ENCODE measurements around the gene YKT6. TPM values are rescaled to one million over a fixed set of nuclear protein-coding genes. Genes with fewer than 3 reads are reported as not detected.

The YKT6 gene
- total RNA-seq, 1 donor from 2014 or later, result 82.4 TPM

DNA sequence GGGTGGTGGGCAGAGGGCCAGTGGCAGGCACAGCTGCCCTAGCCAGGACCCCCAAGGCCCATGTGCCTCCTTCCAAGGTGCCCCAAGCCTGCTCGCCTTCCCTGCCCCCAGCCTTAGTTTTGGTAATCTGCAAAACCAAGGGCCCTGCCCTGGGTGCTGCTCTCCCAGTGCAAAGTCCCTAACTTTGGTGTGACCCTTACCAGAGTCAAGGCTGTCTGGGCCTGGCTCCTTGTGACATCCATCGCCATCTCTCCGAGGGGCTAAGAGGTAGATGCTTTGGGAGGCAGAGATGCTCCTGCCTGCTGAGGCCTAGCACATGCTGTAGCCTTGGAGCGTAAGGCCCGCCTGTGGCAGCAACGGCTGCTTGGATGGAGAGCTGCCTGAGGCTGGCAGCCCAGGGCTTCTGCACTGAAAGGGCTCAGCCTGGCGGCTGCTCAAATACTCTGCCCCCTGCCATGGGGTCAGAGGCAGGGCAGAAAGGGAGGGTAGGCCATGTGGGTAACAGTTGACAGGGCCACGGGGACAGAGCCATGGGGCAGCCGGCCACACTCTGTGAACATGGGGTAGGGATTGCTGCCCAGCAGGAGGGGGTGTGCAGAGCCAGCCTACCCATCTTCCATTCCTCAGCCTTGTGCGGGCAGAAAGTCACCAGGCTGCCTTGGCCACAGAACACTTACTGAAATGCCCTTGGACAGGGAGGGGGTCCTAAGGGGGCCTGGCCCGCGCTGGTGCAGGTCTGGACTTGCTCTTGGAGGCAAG is 41.7 kb upstream of the YKT6 start:
- no peak for DNase-seq (ENCODE audit: extremely low spot score, unreplicated experiment)
- Mint-ChIP-seq H3K4me1 (ENCODE audit: unreplicated experiment) (no peaks in the 10 kb centered on the region), H3K36me3 (no peaks in the 10 kb centered on the region), H3K27me3 (no peaks in the 10 kb centered on the region), H3K9me3 (no peaks in the 10 kb centered on the region), H3K27ac (no peak overlapping the region), H3K4me3 (no peak overlapping the region)
- TF ChIP-seq, protein P1, sequence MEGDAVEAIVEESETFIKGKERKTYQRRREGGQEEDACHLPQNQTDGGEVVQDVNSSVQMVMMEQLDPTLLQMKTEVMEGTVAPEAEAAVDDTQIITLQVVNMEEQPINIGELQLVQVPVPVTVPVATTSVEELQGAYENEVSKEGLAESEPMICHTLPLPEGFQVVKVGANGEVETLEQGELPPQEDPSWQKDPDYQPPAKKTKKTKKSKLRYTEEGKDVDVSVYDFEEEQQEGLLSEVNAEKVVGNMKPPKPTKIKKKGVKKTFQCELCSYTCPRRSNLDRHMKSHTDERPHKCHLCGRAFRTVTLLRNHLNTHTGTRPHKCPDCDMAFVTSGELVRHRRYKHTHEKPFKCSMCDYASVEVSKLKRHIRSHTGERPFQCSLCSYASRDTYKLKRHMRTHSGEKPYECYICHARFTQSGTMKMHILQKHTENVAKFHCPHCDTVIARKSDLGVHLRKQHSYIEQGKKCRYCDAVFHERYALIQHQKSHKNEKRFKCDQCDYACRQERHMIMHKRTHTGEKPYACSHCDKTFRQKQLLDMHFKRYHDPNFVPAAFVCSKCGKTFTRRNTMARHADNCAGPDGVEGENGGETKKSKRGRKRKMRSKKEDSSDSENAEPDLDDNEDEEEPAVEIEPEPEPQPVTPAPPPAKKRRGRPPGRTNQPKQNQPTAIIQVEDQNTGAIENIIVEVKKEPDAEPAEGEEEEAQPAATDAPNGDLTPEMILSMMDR (conservative IDR thresholded peaks at IDR 0.05), result no peak

DNA sequence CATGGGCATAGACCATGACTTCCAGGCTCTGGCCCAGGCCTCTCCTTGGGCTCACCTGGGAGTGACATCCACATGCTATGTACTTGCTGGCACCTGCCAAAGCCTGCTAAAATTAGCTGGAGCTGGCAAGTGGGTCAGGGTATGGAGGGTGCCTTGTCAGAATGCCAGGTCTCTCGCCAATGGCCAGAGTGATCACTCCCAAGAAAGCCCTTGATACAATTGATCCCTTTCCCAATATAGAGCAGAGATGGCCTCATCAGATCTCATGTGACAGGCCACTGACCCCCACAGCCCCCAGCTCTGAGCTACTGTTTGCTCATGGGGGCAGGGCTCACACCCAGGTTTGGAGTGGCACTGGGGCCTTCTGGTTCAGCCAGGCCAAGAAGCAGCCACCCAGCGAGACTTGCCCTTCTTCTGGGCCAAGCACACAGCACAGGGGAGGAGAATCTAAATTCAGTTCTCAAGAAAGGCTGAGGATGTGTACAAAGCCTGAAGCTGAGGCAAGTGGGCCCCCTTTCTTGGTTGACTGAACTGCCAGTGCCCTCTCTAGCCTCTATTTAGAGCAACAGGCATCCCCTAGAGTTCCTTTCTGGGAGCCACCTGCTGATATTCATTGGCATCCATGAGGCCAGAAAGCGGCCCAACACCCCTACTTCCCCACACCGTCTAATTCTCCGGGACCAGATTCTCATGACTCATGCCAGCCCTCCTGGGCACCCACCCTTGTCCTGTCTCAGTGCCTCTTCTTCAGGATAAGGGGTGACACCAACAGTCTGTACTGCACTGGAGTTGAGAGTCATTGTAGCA is 40.8 kb upstream of the YKT6 start:
- Mint-ChIP-seq H3K36me3 (no peaks in the 10 kb centered on the region), H3K27ac (no peak overlapping the region), H3K4me1 (ENCODE audit: unreplicated experiment) (no peaks in the 10 kb centered on the region), H3K27me3 (no peaks in the 10 kb centered on the region), H3K9me3 (no peaks in the 10 kb centered on the region), H3K4me3 (no peak overlapping the region)
- DNase-seq (ENCODE audit: extremely low spot score, unreplicated experiment), result no peak
- TF ChIP-seq, protein P1 (conservative IDR thresholded peaks at IDR 0.05), result no peak

DNA sequence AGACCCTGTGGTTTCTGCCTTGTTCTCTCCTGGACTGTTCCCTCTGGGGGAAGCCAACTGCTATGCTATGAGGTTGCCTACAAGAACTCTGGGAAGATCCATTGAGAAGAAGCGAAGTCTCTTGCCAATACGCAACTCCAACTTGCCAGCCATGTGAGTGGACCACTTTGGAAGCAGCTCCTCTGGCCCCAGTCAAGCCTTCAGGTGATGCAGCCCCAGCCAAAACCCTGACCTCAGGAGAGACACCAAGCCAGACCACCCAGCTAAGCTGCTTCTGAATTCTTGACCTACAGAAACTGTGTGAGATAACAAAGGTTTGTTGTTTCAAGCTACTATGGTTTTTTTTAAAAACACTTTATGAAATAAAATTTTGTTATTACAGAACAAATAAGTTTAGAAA is 39.4 kb upstream of the YKT6 start:
- DNase-seq (ENCODE audit: extremely low spot score, unreplicated experiment), result no peak
- no peak overlapping the region for H3K4me3 Mint-ChIP-seq
- TF ChIP-seq, protein P1 (conservative IDR thresholded peaks at IDR 0.05), result no peak
- H3K27me3 Mint-ChIP-seq, result peaks cover 5% of the 10 kb centered on the region
- H3K4me1 Mint-ChIP-seq (ENCODE audit: unreplicated experiment), result no peaks in the 10 kb centered on the region
- no peaks in the 10 kb centered on the region for H3K9me3 Mint-ChIP-seq
- H3K27ac Mint-ChIP-seq, result no peak overlapping the region
- no peaks in the 10 kb centered on the region for H3K36me3 Mint-ChIP-seq

DNA sequence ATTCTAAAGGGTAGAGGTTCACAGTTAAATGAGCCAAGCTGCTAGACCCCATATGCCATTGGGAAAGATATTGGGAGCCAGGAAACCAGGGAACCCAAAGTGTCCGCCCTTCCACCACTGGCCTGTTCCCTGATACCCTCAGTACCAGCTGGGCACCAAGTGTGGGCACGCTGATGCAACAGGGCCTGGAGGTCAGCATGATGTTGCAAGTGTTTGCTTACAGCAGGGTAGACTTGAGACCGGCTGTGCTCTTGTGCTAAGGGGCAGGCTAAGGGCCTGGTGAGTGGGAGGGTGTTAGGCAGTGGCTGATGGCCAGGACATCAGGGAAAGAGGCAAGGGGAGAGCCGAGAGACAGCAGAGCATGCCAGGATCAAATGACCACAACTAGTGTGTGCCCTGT is 38.6 kb upstream of the YKT6 start:
- H3K27me3 Mint-ChIP-seq, result peaks cover 7% of the 10 kb centered on the region
- no peaks in the 10 kb centered on the region for H3K36me3 Mint-ChIP-seq
- no peaks in the 10 kb centered on the region for H3K4me1 Mint-ChIP-seq (ENCODE audit: unreplicated experiment)
- no peak for DNase-seq (ENCODE audit: extremely low spot score, unreplicated experiment)
- H3K4me3 Mint-ChIP-seq, result no peak overlapping the region
- no peak overlapping the region for H3K27ac Mint-ChIP-seq
- H3K9me3 Mint-ChIP-seq, result no peaks in the 10 kb centered on the region
- TF ChIP-seq, protein P1 (conservative IDR thresholded peaks at IDR 0.05), result no peak

DNA sequence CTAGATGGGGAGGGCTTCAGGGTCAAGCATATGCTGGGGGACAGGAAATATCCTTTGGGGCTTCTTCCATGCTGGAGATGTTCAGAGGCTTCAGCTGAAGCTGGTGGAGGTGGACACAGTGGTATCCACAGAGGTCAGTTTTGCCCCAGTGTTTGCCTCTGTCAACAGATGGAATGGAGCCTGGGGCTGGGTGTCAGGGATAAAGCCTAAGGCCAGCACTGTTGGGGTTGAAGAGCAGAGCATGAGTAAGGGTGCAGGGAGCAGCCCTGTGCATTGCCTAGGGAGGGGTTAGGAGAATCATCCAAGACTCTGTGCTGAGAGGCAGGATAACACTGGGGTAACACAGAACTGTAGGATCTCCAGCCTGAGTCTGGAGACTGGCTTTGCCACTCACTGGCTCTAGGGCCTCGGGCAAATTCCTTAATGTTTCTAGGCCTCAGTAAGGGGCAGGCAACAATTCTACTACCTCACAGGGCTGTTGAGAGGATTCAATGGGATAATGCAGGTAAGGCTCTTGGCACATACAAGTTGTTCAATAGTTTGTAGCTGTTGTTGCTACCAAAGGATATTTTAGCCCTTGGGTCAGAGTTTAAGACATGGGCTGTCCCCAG is 37.9 kb upstream of the YKT6 start:
- Mint-ChIP-seq H3K36me3 (no peaks in the 10 kb centered on the region), H3K4me1 (ENCODE audit: unreplicated experiment) (no peaks in the 10 kb centered on the region), H3K27ac (no peak overlapping the region), H3K4me3 (no peak overlapping the region), H3K27me3 (peaks cover 9% of the 10 kb centered on the region), H3K9me3 (no peaks in the 10 kb centered on the region)
- no peak for DNase-seq (ENCODE audit: extremely low spot score, unreplicated experiment)
- TF ChIP-seq, protein P1 (conservative IDR thresholded peaks at IDR 0.05), result no peak
